GM12892 (cell line): Measurements from ENCODE around the gene CCDC85C.

Experiments used
- POLR2A ChIP-seq: IDR thresholded peaks from 2 replicates; pipeline ENCODE4 v1.6.1; 2011; ENCODE audit warnings: low read depth, low read length, control low read depth
- POLR2AphosphoS5 ChIP-seq: IDR thresholded peaks from 2 replicates; pipeline ENCODE4 v1.6.1; 2011; ENCODE audit warnings: low read depth, low read length, control low read depth

- no peak for TF ChIP-seq POLR2A
- TF ChIP-seq POLR2AphosphoS5, result no peak
Measured at GRCh38 chr14:99604766-99605298, 825 bp upstream of the CCDC85C start.
